Endothelial cell (in vitro differentiated cells): ENCODE data around the gene YPEL2. TPM values are rescaled to one million over a fixed set of nuclear protein-coding genes. Genes with fewer than 3 reads are reported as not detected.

Experiments used
- DNase-seq: peaks from one replicate; pipeline ENCODE4 v3.0.0; 2021; ENCODE audit warnings: low spot score
- H3K27ac Mint-ChIP-seq: one replicate; pipeline ENCODE4 v1.8.0; 2021; ENCODE audit warnings: mixed read lengths, inconsistent platforms; ENCODE audit not compliant: unreplicated experiment
- H3K27me3 Mint-ChIP-seq: one replicate; pipeline ENCODE4 v1.8.0; 2021; ENCODE audit warnings: mild to moderate bottlenecking, moderate library complexity, mixed read lengths, inconsistent platforms; ENCODE audit not compliant: unreplicated experiment
- H3K36me3 Mint-ChIP-seq: one replicate; pipeline ENCODE4 v1.8.0; 2021; ENCODE audit warnings: mild to moderate bottlenecking, low read depth, mixed read lengths, inconsistent platforms; ENCODE audit not compliant: unreplicated experiment
- H3K4me1 Mint-ChIP-seq: one replicate; pipeline ENCODE4 v1.8.0; 2021; ENCODE audit warnings: mild to moderate bottlenecking, mixed read lengths, inconsistent platforms; ENCODE audit not compliant: unreplicated experiment
- H3K4me3 Mint-ChIP-seq: one replicate; pipeline ENCODE4 v1.8.0; 2021; ENCODE audit warnings: mild to moderate bottlenecking, mixed read lengths, inconsistent platforms; ENCODE audit not compliant: unreplicated experiment
- H3K9me3 Mint-ChIP-seq: one replicate; pipeline ENCODE4 v1.8.0; 2021; ENCODE audit warnings: mixed read lengths, inconsistent platforms; ENCODE audit not compliant: unreplicated experiment
- CTCF ChIP-seq: fragments of 200-600 bp; sonication (generic); IDR thresholded peaks from one replicate; pipeline ENCODE4 v1.5.0; 2021; ENCODE audit warnings: antibody characterized with exemption; ENCODE audit not compliant: unreplicated experiment
- total RNA-seq: library from RNA; stranded (reverse); fragmentation: NEBNext Ultra II Directional; extraction: Animal tissue kit (Norgen Biotek cat#: 25700); gene quantifications from one replicate; pipeline ENCODE4 v1.2.1, GENCODE V29; 2021; ENCODE audit not compliant: unreplicated experiment

The YPEL2 gene
- total RNA-seq, 1 donor from 2014 or later, result 16.7 TPM

GRCh38 chr17:59434429-59434828 is 103.0 kb downstream of the YPEL2 start:
- H3K4me3 Mint-ChIP-seq, result no peak overlapping the region

DNA sequence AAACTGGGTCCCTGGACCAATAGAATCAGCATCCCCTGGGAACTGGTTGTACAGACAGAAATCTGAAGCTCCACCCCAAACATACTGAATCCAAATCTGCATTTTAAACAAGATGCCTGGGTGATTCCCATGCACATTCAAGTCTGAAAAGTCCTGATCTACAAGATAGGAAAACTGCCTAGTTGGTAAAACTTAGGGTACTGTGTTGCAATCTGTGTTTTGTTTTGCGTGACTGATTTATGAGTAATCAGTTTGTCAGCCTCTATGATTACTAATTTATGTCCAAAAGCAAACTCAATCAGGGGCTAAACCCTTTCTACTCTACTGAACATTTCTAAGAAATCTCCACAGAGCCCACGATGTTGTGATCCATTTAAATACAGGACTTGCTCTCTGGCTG is 103.8 kb downstream of the YPEL2 start:
- no peak for DNase-seq
- H3K9me3 Mint-ChIP-seq, result no peaks in the 10 kb centered on the region

More at GRCh38 chr17:59434429-59434828, 103.0 kb downstream of the YPEL2 start:
- Mint-ChIP-seq H3K36me3 (peaks cover 6% of the 10 kb centered on the region), H3K4me1 (peaks cover 34% of the 10 kb centered on the region), H3K27me3 (no peaks in the 10 kb centered on the region), H3K27ac (no peak overlapping the region), H3K9me3 (no peaks in the 10 kb centered on the region)
- no peak for TF ChIP-seq CTCF
- no peak for DNase-seq

GRCh38 chr17:59436900-59437299 is 105.4 kb downstream of the YPEL2 start:
- Mint-ChIP-seq H3K9me3 (no peaks in the 10 kb centered on the region), H3K4me1 (peaks cover 46% of the 10 kb centered on the region), H3K27ac (no peak overlapping the region), H3K4me3 (no peak overlapping the region), H3K36me3 (peaks cover 2% of the 10 kb centered on the region), H3K27me3 (no peaks in the 10 kb centered on the region)
- no peak for TF ChIP-seq CTCF
- no peak for DNase-seq

More for the DNA sequence above, 103.8 kb downstream of the YPEL2 start:
- peaks cover 42% of the 10 kb centered on the region for H3K4me1 Mint-ChIP-seq
- H3K4me3 Mint-ChIP-seq, result no peak overlapping the region
- H3K36me3 Mint-ChIP-seq, result peaks cover 6% of the 10 kb centered on the region
- H3K27me3 Mint-ChIP-seq, result no peaks in the 10 kb centered on the region
- no peak for TF ChIP-seq CTCF
- no peak overlapping the region for H3K27ac Mint-ChIP-seq

GRCh38 chr17:59437791-59438281 is 106.4 kb downstream of the YPEL2 start:
- H3K4me1 Mint-ChIP-seq, result peaks cover 46% of the 10 kb centered on the region

More at GRCh38 chr17:59437791-59438281, 106.4 kb downstream of the YPEL2 start:
- H3K36me3 Mint-ChIP-seq, result no peaks in the 10 kb centered on the region
- no peaks in the 10 kb centered on the region for H3K9me3 Mint-ChIP-seq
- H3K27me3 Mint-ChIP-seq, result no peaks in the 10 kb centered on the region
- H3K27ac Mint-ChIP-seq, result no peak overlapping the region
- TF ChIP-seq CTCF, result no peak
- DNase-seq, result no peak
- H3K4me3 Mint-ChIP-seq, result no peak overlapping the region
